Astrocyte of the cerebellum (primary cell): ENCODE measurements around the gene RPS10.
"Not testable (repeated sequence)": the region's sequence is repeated elsewhere in the genome, so short reads cannot be mapped to it uniquely, and the experiment has no call there.

Experiments
- DNase-seq: peaks from one replicate; pipeline ENCODE4 v3.0.0-alpha.2; 2011; ENCODE audit warnings: low read depth
- H3K4me3 ChIP-seq: 2 replicates; pipeline ENCODE4 v1.5.1; 2011; ENCODE audit warnings: mild to moderate bottlenecking, low read depth, low read length, moderate library complexity
- in situ Hi-C: cut with HindIII; loops from 2 replicates; pipeline ENCODE4 v1.10.0; 2017; ENCODE audit warnings: low sequenced_read_pairs
- TF ChIP-seq, protein P1 (sequence below): IDR thresholded peaks from 2 replicates; pipeline ENCODE4 v1.5.1; 2012; ENCODE audit warnings: low read length, low read depth, moderate library complexity, mild to moderate bottlenecking; ENCODE audit errors: missing control alignments

RPS10 gene

DNA sequence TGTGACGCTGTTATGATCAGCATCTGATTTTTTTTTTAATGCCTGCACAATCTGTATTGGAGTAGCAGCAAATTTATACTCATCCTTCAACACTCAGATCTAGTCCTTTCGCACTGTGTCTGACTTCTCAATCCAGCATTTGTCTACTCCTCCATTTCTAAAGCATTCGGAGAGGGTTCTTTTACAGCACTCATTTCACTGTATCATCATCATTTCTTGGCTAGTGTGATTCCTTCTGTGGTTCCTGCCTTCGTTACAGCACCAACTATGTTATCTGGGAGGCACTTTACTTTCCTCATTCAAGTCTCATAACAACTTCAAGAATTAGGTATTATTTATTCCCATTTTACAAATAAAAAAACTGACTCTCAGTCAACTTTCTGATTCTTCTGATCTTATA, 51.4 kb downstream of the RPS10 start:
- TF ChIP-seq, protein P1, sequence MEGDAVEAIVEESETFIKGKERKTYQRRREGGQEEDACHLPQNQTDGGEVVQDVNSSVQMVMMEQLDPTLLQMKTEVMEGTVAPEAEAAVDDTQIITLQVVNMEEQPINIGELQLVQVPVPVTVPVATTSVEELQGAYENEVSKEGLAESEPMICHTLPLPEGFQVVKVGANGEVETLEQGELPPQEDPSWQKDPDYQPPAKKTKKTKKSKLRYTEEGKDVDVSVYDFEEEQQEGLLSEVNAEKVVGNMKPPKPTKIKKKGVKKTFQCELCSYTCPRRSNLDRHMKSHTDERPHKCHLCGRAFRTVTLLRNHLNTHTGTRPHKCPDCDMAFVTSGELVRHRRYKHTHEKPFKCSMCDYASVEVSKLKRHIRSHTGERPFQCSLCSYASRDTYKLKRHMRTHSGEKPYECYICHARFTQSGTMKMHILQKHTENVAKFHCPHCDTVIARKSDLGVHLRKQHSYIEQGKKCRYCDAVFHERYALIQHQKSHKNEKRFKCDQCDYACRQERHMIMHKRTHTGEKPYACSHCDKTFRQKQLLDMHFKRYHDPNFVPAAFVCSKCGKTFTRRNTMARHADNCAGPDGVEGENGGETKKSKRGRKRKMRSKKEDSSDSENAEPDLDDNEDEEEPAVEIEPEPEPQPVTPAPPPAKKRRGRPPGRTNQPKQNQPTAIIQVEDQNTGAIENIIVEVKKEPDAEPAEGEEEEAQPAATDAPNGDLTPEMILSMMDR, result no peak
- no peak overlapping the region for H3K4me3 ChIP-seq
- no peak for DNase-seq
- in situ Hi-C loops, result no loop called here

DNA sequence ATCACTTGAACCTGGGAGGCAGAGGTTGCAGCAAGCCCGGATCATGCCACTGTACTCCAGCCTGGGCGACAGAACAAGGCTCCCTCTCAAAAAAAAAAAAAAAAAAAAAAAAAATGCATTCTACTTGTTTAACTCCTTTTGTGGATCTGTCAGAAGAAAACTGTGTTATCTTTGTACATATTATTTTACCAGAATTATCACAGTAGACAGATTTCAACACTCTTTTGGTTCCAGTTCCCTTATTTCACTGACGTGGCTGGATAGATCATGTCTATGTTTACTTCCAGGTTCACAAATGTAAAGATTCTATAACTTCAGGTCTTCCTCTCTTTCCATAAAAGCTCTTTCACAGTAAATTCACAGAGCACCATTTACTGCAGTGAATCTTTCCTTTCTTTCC, 51.8 kb downstream of the RPS10 start:
- H3K4me3 ChIP-seq, result no peak overlapping the region
- no peak for DNase-seq
- TF ChIP-seq, protein P1, result no peak
- in situ Hi-C loops, result no loop called here

DNA sequence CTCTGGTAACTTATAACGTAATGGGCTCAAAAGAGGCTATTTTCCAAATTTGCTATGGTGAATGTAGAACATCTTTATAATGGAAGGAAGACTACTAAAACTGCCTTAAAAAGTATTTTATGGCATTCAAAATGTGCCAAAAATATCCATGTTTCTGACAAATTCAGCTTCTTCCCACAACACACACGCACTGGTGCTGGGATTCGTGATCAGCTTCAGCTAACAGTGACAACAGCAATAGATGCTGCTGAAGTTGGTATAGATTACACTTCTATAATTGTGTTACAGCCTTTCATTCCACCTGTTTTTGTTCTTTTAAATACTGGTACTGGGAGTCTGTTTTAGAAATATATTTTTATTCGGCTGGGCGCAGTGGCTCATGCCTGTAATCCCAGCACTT, 52.4 kb downstream of the RPS10 start:
- in situ Hi-C loops, result no loop called here
- TF ChIP-seq, protein P1, result no peak
- no peak overlapping the region for H3K4me3 ChIP-seq
- no peak for DNase-seq

DNA sequence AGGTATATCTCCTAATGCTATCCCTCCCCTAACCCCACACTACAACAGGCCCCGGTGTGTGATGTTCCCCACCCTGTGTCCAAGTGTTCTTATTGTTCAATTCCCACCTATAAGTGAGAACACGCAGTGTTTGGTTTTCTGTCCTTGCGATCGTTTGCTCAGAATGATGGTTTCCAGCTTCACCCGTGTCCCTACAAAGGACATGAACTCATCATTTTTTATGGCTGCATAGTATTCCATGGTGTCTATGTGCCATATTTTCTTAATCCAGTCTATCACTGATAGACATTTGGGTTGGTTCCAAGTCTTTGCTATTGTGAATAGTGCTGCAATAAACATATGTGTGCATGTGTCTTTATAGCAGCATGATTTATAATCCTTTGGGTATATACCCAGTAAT, 54.0 kb downstream of the RPS10 start:
- H3K4me3 ChIP-seq, in situ Hi-C loops, DNase-seq: not testable (repeated sequence)

DNA sequence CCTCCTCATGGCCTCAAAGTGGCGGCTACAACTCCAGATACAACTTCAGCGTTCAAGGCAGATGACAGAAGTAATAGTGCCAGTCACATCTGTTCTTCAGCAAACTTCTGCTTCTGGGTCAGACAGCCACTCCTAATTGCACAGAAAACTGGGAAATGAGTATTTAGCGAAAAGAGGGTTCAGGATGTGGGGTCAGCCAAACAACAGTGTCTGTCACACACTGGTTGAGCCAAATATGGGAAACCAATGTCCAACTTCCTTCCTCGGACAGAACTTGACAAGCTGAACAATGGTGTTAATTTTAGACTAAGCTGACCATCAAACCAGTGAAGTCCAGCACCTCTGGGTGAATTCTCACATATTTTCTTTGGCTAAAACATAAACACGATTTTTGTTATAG, 55.5 kb downstream of the RPS10 start:
- H3K4me3 ChIP-seq, result no peak overlapping the region
- TF ChIP-seq, protein P1, result no peak
- in situ Hi-C loops, result no loop called here
- DNase-seq, result no peak

DNA sequence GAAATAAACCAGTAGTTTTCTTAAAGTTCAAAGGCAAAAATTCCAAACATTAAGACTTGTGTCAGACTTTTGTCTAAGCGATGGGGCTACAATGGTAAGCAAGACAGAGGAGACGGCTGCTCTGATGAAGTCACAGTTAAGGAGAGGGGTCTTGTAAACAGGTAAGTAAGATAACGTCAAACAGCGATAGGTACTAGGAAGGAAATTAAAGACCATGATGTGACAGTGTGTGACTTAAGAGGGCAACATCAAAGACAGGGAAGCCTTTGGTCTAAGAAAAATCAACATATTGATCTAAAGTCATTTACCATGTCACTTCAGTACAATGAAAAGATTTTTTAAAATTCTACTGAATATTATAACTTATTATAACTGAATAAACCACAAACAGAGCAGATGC, 56.5 kb downstream of the RPS10 start:
- DNase-seq, result no peak
- TF ChIP-seq, protein P1, result no peak
- in situ Hi-C loops, result no loop called here
- no peak overlapping the region for H3K4me3 ChIP-seq
